ENCODE results near the gene PTRH2. TPM values are rescaled to one million over a fixed set of nuclear protein-coding genes. Genes with fewer than 3 reads are reported as not detected.
"Not testable (repeated sequence)": the region's sequence is repeated elsewhere in the genome, so short reads cannot be mapped to it uniquely, and the experiment has no call there.

PTRH2 gene
- total RNA-seq (10 to 100 TPM; 17.3 to 17.8 TPM), polyA plus RNA-seq (10 to 100 TPM; 16.4 to 19.5 TPM)

DNA sequence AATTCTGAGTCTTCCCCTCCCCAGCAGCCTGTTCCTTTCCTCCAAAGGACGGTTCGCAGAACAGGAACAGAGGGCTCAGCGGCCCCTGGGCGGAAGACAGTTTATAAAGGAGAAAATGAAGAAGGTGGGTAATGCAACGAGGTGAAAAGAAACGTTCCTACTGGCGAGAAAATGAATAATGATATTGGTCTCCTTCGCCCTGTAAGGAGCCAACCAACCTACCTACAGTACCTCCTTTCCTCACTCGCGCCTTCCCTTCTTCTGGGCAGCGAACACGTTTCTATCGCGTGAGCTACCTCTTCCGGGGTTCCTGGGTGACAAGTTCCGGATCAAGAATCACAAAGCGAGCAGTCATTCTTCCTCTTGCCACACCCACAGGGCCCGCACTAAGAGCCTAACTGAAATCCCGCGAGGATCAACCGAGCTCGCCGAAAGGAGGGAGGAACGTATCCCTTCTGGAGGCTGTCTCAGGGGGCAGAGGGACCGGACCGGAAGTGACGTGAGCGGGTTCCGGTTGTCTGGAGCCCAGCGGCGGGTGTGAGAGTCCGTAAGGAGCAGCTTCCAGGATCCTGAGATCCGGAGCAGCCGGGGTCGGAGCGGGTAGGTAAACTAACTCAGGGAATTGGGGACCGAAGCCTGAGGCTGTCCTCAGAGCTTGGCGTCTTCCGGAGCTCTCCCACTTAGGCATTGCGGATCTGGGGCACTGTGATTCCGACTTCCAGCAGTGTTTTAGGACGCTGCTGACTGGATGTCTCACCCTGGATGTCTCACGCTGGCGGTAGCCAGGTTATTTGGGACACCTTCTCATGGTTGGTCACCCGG is at the start of gene PTRH2, which contains the start of gene VMP1:
PTRH2 (minus strand) TSS at position 282 of the 822 bp plus-strand sequence. CDS start 9,452 bp downstream, outside the sequence.
VMP1 (plus strand) TSS at position 506 of the 822 bp plus-strand sequence. CDS start 23,793 bp downstream, outside the sequence.
- CTCF ChIA-PET (ENCODE audit: partially characterized antibody): interaction anchor here (0.9 to 1.7 kb wide), 4 partner anchors 44 to 375 kb away, joined by 3 to 4 read pairs (median 4); no protein-coding TSS in a partner anchor
- Mint-ChIP-seq H3K4me3 (peak within 1 kb of the TSS; percentile 97 to 100 (median 98)), H3K4me1 (peaks cover 41 to 81% (median 54%) of the 10 kb centered on the region in 4 donors), H3K27me3 (no peaks in the 10 kb centered on the region), H3K36me3 (peaks cover 0 to 23% of the 10 kb centered on the region in 2 donors), H3K9me3 (no peaks in the 10 kb centered on the region), H3K27ac (peak within 1 kb of the TSS; percentile 97 to 100 (median 99))
- H3K4me3 ChIP-seq (ENCODE audit: low read length in 2 of 2): peak within 1 kb of the TSS; percentile 97 to 99
- H3K27ac ChIP-seq (ENCODE audit: low read depth, low read length): peak within 1 kb of the TSS; percentile 98
- H3K36me3 ChIP-seq (ENCODE audit: insufficient read depth, low read length): no peaks in the 10 kb centered on the region
- H3K9me3 ChIP-seq (ENCODE audit: control insufficient read depth in 1 of 2, low read length in 2 of 2): no peaks in the 10 kb centered on the region
- DNase-seq: peak; percentile 85 to 98 (median 89)
- peaks cover 57% of the 10 kb centered on the region for H3K4me1 ChIP-seq (ENCODE audit: insufficient read depth, low read length)
- intact Hi-C loops (cut with micrococcal nuclease): loop anchor here (1.0 to 2.0 kb wide), 2 partner anchors 88 to 185 kb away; partner anchors contain the start of genes CLTC, RPS6KB1 and TUBD1
- POLR2A ChIA-PET (ENCODE audit: partially characterized antibody): interaction anchor here (0.6 to 3.4 kb wide), 21 partner anchors 19 to 1700 kb away, joined by 3 to 34 read pairs (median 4); partner anchors contain the start of genes CLTC, DHX40, RNFT1 and RPS6KB1
- no peaks in the 10 kb centered on the region for H3K27me3 ChIP-seq (ENCODE audit: insufficient read depth, low read length)

DNA sequence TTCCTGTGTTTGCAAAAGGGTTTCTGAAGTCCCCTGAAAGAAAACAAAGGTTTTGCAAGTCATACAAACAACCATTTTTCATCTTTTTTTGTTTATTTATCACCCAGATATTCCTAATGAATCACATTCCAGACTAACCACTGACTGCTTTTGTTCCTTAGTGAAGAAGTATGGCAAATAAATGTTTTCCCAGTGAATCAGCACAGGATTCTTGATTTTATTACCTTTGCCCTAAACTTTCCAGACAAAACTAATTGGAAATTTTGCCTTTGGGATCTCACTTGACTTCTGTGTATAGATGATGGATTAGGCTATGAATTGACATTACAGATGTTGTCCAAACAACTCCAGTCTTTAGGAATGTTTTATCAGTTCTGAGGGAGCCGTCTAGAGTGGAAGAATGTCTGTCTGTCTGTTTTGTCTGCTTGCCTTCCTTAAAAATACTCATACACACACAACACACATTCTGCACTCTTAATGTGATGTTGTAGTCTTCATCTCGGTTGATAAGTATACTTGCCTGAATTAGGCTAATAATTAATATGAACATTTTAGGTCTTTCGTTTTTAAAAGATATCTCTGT is 49.1 kb upstream of the PTRH2 start:
- Histone ChIP-seq H3K4me3 (ENCODE audit: low read length in 2 of 2) (no peak overlapping the region), H3K4me1 (ENCODE audit: insufficient read depth, low read length) (peaks cover 28% of the 10 kb centered on the region), H3K9me3 (ENCODE audit: control insufficient read depth in 1 of 2, low read length in 2 of 2) (no peaks in the 10 kb centered on the region), H3K36me3 (ENCODE audit: insufficient read depth, low read length) (peaks cover 2% of the 10 kb centered on the region), H3K27me3 (ENCODE audit: insufficient read depth, low read length) (no peaks in the 10 kb centered on the region), H3K27ac (ENCODE audit: low read depth, low read length) (no peak overlapping the region)
- intact Hi-C loops (cut with micrococcal nuclease): no loop called here
- peaks cover 13 to 23% of the 10 kb centered on the region in 2 donors for H3K36me3 Mint-ChIP-seq
- no peaks in the 10 kb centered on the region for H3K27me3 Mint-ChIP-seq
- peaks cover 22 to 40% (median 29%) of the 10 kb centered on the region in 4 donors for H3K4me1 Mint-ChIP-seq
- peaks cover 0 to 7% (median 5%) of the 10 kb centered on the region in 8 donors for H3K9me3 Mint-ChIP-seq
- peak overlapping the region in 1 of 8 donors; percentile 3 for H3K4me3 Mint-ChIP-seq
- H3K27ac Mint-ChIP-seq: peak overlapping the region in 6 of 7 donors; percentile 8 to 72 (median 39)
- DNase-seq: no peak
- ChIA-PET CTCF (ENCODE audit: partially characterized antibody) (interaction anchor here (5.4 to 9.6 kb wide), 2 partner anchors 29 to 83 kb away, joined by 75 to 132 read pairs; no protein-coding TSS in a partner anchor), POLR2A (ENCODE audit: partially characterized antibody) (interaction anchor here (5.3 kb wide), 1 partner anchor 97 kb away, joined by 30 read pairs; no protein-coding TSS in a partner anchor)

DNA sequence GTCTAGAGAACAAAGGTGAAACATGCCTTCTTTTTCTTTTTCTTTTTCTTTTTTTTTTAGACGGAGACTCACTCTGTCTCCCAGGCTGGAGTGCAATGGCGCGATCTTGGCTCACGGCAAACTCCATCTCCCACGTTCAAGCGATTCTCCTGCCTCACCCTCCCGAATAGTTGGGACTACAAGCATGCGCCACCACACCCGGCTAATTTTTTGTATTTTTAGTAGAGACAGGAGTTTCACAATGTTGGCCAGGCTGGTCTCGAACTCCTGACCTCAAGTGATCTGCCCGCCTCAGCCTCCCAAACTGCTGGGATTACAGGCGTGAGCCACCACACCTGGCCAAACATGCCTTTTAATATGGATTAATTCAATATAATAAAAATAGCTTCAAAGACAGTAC is 47.8 kb upstream of the PTRH2 start:
- H3K27ac ChIP-seq (ENCODE audit: low read depth, low read length); intact Hi-C loops (cut with micrococcal nuclease): not testable (repeated sequence)

DNA sequence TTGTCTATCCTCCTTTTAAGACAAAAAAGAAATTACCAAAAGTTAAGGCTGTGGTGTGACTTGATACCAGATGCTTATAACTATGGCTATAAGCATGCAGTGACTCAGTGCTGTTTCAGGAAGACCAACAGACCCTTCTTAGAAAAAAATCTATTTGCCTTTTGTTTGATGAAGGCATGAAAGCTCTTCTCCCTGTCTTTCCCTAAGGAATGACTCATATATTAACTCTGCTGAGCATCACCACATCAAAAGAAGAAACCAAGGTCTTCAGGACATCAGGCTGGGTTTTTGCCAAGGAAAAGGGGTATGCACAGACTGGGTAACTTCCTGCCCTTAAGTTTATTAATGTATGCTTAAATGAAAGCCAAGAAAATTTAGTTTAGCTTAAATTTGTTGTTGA is 47.3 kb upstream of the PTRH2 start:
- intact Hi-C loops (cut with micrococcal nuclease): no loop called here
- no peak overlapping the region for H3K4me3 ChIP-seq (ENCODE audit: low read length in 2 of 2)
- POLR2A ChIA-PET (ENCODE audit: partially characterized antibody): interaction anchor here (0.6 to 5.5 kb wide), 15 partner anchors 10 to 160 kb away, joined by 3 to 87 read pairs (median 17); partner anchors contain the start of genes RPS6KB1 and TUBD1
- Mint-ChIP-seq H3K9me3 (peaks cover 0 to 5% (median 3%) of the 10 kb centered on the region in 8 donors), H3K27me3 (no peaks in the 10 kb centered on the region), H3K4me1 (peaks cover 22 to 38% (median 27%) of the 10 kb centered on the region in 4 donors), H3K27ac (peak overlapping the region; percentile 11 to 89 (median 43)), H3K36me3 (peaks cover 9 to 10% of the 10 kb centered on the region in 2 donors), H3K4me3 (peak overlapping the region in 6 of 8 donors; percentile 23 to 83 (median 56))
- H3K27me3 ChIP-seq (ENCODE audit: insufficient read depth, low read length): no peaks in the 10 kb centered on the region
- H3K36me3 ChIP-seq (ENCODE audit: insufficient read depth, low read length): no peaks in the 10 kb centered on the region
- peaks cover 28% of the 10 kb centered on the region for H3K4me1 ChIP-seq (ENCODE audit: insufficient read depth, low read length)
- CTCF ChIA-PET (ENCODE audit: partially characterized antibody): interaction anchor here (0.6 to 10.5 kb wide), 23 partner anchors 8 to 284 kb away, joined by 3 to 132 read pairs (median 9); partner anchors contain the start of genes RPS6KB1 and TUBD1
- H3K27ac ChIP-seq (ENCODE audit: low read depth, low read length): peak overlapping the region; percentile 43
- H3K9me3 ChIP-seq (ENCODE audit: control insufficient read depth in 1 of 2, low read length in 2 of 2): no peaks in the 10 kb centered on the region
- peak in 1 of 5 donors; percentile 1 for DNase-seq

More for the DNA sequence above, 47.8 kb upstream of the PTRH2 start:
- Mint-ChIP-seq H3K4me3 (peak overlapping the region in 4 of 8 donors; percentile 9 to 48 (median 32)), H3K4me1 (peaks cover 22 to 38% (median 27%) of the 10 kb centered on the region in 4 donors), H3K27ac (peak overlapping the region; percentile 13 to 89 (median 68)), H3K36me3 (peaks cover 9 to 15% of the 10 kb centered on the region in 2 donors)
- ChIA-PET CTCF (ENCODE audit: partially characterized antibody) (interaction anchor here (0.6 to 9.6 kb wide), 13 partner anchors 7 to 279 kb away, joined by 3 to 132 read pairs (median 9); partner anchors contain the start of genes RPS6KB1 and TUBD1), POLR2A (ENCODE audit: partially characterized antibody) (interaction anchor here (0.7 to 5.5 kb wide), 11 partner anchors 9 to 138 kb away, joined by 3 to 87 read pairs (median 21); partner anchors contain the start of genes RPS6KB1 and TUBD1)
- not testable (repeated sequence) for H3K27me3 ChIP-seq (ENCODE audit: insufficient read depth, low read length); H3K4me3 ChIP-seq (ENCODE audit: low read length in 2 of 2); DNase-seq; H3K36me3 ChIP-seq (ENCODE audit: insufficient read depth, low read length); H3K9me3 ChIP-seq (ENCODE audit: control insufficient read depth in 1 of 2, low read length in 2 of 2); H3K27me3 Mint-ChIP-seq; H3K9me3 Mint-ChIP-seq
- H3K4me1 ChIP-seq (ENCODE audit: insufficient read depth, low read length): peaks cover 28% of the 10 kb centered on the region

DNA sequence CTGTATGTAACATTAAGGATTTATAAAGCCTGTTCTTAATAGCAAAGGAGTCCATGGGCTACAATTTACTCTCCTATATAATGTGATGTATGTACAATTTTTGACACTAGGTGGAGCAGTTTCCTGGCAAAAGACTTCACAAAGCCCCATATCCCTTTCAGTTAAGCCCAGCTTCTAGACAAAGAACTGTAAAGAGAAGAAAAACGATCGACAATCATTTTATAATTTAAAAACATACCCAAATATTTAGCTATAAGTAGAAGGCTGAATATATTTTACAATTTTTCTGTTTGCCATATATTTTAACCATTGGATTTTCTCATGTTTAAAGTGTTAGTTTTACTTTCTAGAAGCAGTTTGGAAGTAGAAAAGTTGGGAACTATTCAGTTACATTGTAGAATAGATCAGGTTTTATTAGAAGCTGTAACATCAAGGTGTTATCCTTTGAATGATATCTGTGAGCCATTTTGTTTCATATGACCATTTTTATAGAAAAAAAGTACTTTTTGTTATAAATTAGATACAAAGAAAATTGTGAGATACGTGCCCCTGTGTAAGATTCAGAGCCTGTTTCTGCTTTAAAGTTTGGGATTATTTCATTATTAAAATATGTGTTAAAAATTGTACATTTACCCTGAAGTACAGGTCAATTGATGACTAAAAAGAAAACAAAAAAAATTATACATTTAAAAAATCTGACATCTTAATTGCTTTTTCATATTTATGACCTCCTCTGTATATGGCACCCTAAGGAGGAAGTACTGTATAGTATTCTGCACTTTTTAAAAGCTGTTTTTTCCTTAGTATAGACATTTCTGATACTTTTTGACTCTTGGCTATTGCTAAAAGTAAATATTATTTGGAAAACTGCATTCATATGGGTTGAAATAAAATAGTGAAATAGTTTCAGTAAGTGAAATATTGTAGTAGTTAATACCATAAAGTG is 46.6 kb upstream of the PTRH2 start:
- ChIA-PET POLR2A (ENCODE audit: partially characterized antibody) (interaction anchor here (0.5 to 5.5 kb wide), 18 partner anchors 8 to 665 kb away, joined by 3 to 87 read pairs (median 5); partner anchors contain the start of genes RPS6KB1 and TUBD1), CTCF (ENCODE audit: partially characterized antibody) (interaction anchor here (0.6 to 10.5 kb wide), 31 partner anchors 9 to 291 kb away, joined by 3 to 132 read pairs (median 6); partner anchors contain the start of genes RPS6KB1 and TUBD1)
- Mint-ChIP-seq H3K9me3 (no peaks in the 10 kb centered on the region), H3K4me1 (peaks cover 22 to 38% (median 27%) of the 10 kb centered on the region in 4 donors), H3K4me3 (peak overlapping the region; percentile 46 to 83 (median 71)), H3K27me3 (no peaks in the 10 kb centered on the region), H3K36me3 (peaks cover 6 to 9% of the 10 kb centered on the region in 2 donors), H3K27ac (peak overlapping the region; percentile 51 to 89 (median 81))
- H3K27ac ChIP-seq (ENCODE audit: low read depth, low read length): peak overlapping the region; percentile 43
- H3K9me3 ChIP-seq (ENCODE audit: control insufficient read depth in 1 of 2, low read length in 2 of 2): no peaks in the 10 kb centered on the region
- H3K4me3 ChIP-seq (ENCODE audit: low read length in 2 of 2): no peak overlapping the region
- intact Hi-C loops (cut with micrococcal nuclease): loop anchor here (1.0 to 2.0 kb wide), 6 partner anchors 9 to 159 kb away; partner anchors contain the start of gene RPS6KB1
- H3K36me3 ChIP-seq (ENCODE audit: insufficient read depth, low read length): no peaks in the 10 kb centered on the region
- H3K27me3 ChIP-seq (ENCODE audit: insufficient read depth, low read length): no peaks in the 10 kb centered on the region
- H3K4me1 ChIP-seq (ENCODE audit: insufficient read depth, low read length): peaks cover 28% of the 10 kb centered on the region
- peak; percentile 42 to 79 (median 77) for DNase-seq
